AG04449 (cell line): Measurements from ENCODE around the gene ALK.

Source experiments
- CTCF ChIA-PET: fragments of 350-600 bp; formaldehyde crosslinking; extraction: SDS; loops from one replicate; lab custom pipeline; 2021; ENCODE audit warnings: antibody characterized with exemption; lab: Yijun Ruan, JAX
- POLR2A ChIA-PET: fragments of 400-600, 350-600 bp; formaldehyde crosslinking; extraction: SDS; loops from one replicate; lab custom pipeline; 2020; ENCODE audit warnings: antibody characterized with exemption, inconsistent platforms; lab: Yijun Ruan, JAX
- DNase-seq: peaks from one replicate; pipeline ENCODE4 v3.0.0-alpha.2; 2010; ENCODE audit warnings: low read depth, low spot score
- H3K4me3 ChIP-seq: 2 replicates; pipeline ENCODE4 v1.5.1; 2011; ENCODE audit warnings: low read depth, mild to moderate bottlenecking, control low read depth, low read length
- CTCF ChIP-seq: IDR thresholded peaks from one replicate; pipeline ENCODE4 v1.5.1; 2011; ENCODE audit warnings: mild to moderate bottlenecking, moderate library complexity, low read length, control low read depth, inconsistent platforms; ENCODE audit not compliant: insufficient read depth; ENCODE audit errors: missing control alignments

ALK gene

GRCh38 chr2:29598978-29599377 is 322.4 kb downstream of the ALK start:
- POLR2A ChIA-PET, result no interaction called here
- CTCF ChIA-PET, result no interaction called here
- H3K4me3 ChIP-seq, result no peak overlapping the region
- no peak for TF ChIP-seq CTCF
- DNase-seq, result no peak

DNA sequence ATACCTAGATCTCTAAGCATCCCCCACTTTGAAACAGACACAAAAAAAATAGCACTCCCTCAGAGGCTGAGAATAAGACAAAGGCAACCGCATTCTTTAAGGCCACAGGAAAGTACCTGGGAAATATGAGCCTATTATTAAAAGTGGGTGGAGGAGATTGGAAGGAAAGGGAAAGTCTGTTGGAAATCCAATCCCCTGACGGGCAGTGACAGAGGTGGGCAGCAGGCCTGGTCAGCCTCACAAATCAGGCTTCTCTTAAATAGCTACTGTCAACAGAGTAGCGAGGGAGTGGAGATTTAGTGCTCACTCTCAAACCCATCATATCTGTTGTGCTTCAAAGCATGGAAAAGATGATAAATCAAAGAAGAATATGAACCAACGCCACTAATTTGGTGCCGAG is 324.4 kb downstream of the ALK start:
- CTCF ChIA-PET, result no interaction called here
- no peak overlapping the region for H3K4me3 ChIP-seq
- TF ChIP-seq CTCF, result no peak
- POLR2A ChIA-PET, result no interaction called here
- DNase-seq, result no peak

GRCh38 chr2:29596584-29596983 is 324.8 kb downstream of the ALK start:
- H3K4me3 ChIP-seq, result no peak overlapping the region
- ChIA-PET CTCF (no interaction called here), POLR2A (interaction anchor here (0.7 kb wide), 1 partner anchor 202 kb away, joined by 3 read pairs; no protein-coding TSS in a partner anchor)
- DNase-seq, result no peak
- TF ChIP-seq CTCF, result no peak

GRCh38 chr2:29591600-29591999 is 329.8 kb downstream of the ALK start:
- H3K4me3 ChIP-seq, result no peak overlapping the region
- no peak for DNase-seq
- TF ChIP-seq CTCF, result no peak
- POLR2A ChIA-PET, result no interaction called here
- CTCF ChIA-PET, result no interaction called here

DNA sequence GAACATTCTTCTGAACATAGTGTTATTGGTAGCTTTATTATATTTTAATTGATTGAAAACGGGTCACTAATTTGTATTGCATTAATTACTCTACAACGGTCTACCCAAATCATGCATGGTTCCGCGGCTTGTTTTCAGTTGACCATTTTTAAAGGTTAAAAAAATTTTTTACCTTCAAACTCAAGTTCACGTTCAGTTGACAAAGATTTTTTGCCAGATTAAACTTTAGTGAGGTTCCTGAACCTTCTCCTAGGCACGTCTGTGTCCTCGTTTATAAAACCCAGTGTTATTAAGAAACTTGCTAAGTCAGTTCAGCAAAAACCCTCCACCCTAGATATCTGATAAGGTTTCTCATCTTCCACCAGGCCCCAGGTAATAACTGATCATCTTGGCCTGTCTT is 331.2 kb downstream of the ALK start:
- POLR2A ChIA-PET, result no interaction called here
- H3K4me3 ChIP-seq, result no peak overlapping the region
- DNase-seq, result no peak
- CTCF ChIA-PET, result no interaction called here
- TF ChIP-seq CTCF, result no peak

- no peak overlapping the region for H3K4me3 ChIP-seq
- ChIA-PET POLR2A (no interaction called here), CTCF (no interaction called here)
- DNase-seq, result no peak
- TF ChIP-seq CTCF, result no peak
Measured at GRCh38 chr2:29589440-29590103, 331.8 kb downstream of the ALK start.
